Type B pancreatic cell (in vitro differentiated cells): ENCODE data around the gene SUGP1. TPM values are rescaled to one million over a fixed set of nuclear protein-coding genes. Genes with fewer than 3 reads are reported as not detected.
A peak's percentile ranks its signal among the peaks of the same experiment; 100 is the strongest.

ENCODE experiments used
- DNase-seq: peaks from one replicate; pipeline ENCODE4 v3.0.0; 2021; ENCODE audit warnings: mixed read lengths; ENCODE audit not compliant: unreplicated experiment; ENCODE audit errors: extremely low spot score
- H3K27ac Mint-ChIP-seq: 2 replicates; pipeline ENCODE4 v1.8.0; 2021; ENCODE audit warnings: mild to moderate bottlenecking, mixed read lengths
- H3K27me3 Mint-ChIP-seq: 2 replicates; pipeline ENCODE4 v1.8.0; 2021; ENCODE audit warnings: mixed read lengths
- H3K36me3 Mint-ChIP-seq: 2 replicates; pipeline ENCODE4 v1.8.0; 2021; ENCODE audit warnings: mixed read lengths
- H3K4me1 Mint-ChIP-seq: one replicate; pipeline ENCODE4 v1.8.0; 2021; ENCODE audit warnings: mixed read lengths; ENCODE audit not compliant: unreplicated experiment
- H3K4me3 Mint-ChIP-seq: 2 replicates; pipeline ENCODE4 v1.8.0; 2021; ENCODE audit warnings: mild to moderate bottlenecking, mixed read lengths
- H3K9me3 Mint-ChIP-seq: 2 replicates; pipeline ENCODE4 v1.8.0; 2021; ENCODE audit warnings: mixed read lengths
- CTCF ChIP-seq: fragments of 200-600 bp; sonication (generic); conservative IDR thresholded peaks from 2 replicates; pipeline ENCODE4 v1.5.0; 2021; ENCODE audit warnings: antibody characterized with exemption, mild to moderate bottlenecking
- long read RNA-seq: library from polyadenylated mRNA; unstranded; transcript quantifications from one replicate; pipeline ENCODE4 v2.0.0, GENCODE V29; 2020
- total RNA-seq: library from RNA; stranded (reverse); gene quantifications from 2 replicates; pipeline ENCODE4 v1.2.1, GENCODE V29; 2021; ENCODE audit warnings: low replicate concordance

SUGP1 gene
- total RNA-seq = 60.8 and 86.8 TPM in 2 replicates
- long read RNA-seq, transcript SUGP1-201 (14 exons, 2,423 nt) = major isoform, 21 of 33 reads
- long read RNA-seq, partial matches to known transcripts = 4 of 33 reads
- long read RNA-seq, other reads (novel, unspliced or antisense) = 7 of 33 reads

- Mint-ChIP-seq H3K4me3 (peak within 1 kb of the TSS; percentile 100), H3K9me3 (no peaks in the 10 kb centered on the region), H3K27me3 (no peaks in the 10 kb centered on the region), H3K36me3 (peaks cover 11% of the 10 kb centered on the region), H3K4me1 (peaks cover 13% of the 10 kb centered on the region), H3K27ac (peak within 1 kb of the TSS; percentile 100)
- peak; percentile 92 for DNase-seq
- TF ChIP-seq CTCF = peak; percentile 37
These were observed at the start of gene SUGP1, which contains the start of gene MAU2 for GRCh38 chr19:19320361-19321140. SUGP1 (minus strand) TSS chr19:19320509; CDS start chr19:19320496, 13 bp downstream. MAU2 (plus strand) TSS chr19:19320829; CDS start chr19:19320860, 31 bp downstream.

GRCh38 chr19:19368087-19368486, 47.8 kb upstream of the SUGP1 start:
- Mint-ChIP-seq H3K27me3 (no peaks in the 10 kb centered on the region), H3K4me1 (peaks cover 9% of the 10 kb centered on the region), H3K4me3 (no peak overlapping the region)

GRCh38 chr19:19366434-19367396, 46.4 kb upstream of the SUGP1 start:
- H3K36me3 Mint-ChIP-seq = no peaks in the 10 kb centered on the region
- peak overlapping the region; percentile 81 for H3K27ac Mint-ChIP-seq
- no peaks in the 10 kb centered on the region for H3K9me3 Mint-ChIP-seq
- TF ChIP-seq CTCF = peak; percentile 93
- peaks cover 9% of the 10 kb centered on the region for H3K4me1 Mint-ChIP-seq
- no peaks in the 10 kb centered on the region for H3K27me3 Mint-ChIP-seq
- H3K4me3 Mint-ChIP-seq = peak overlapping the region; percentile 46
- DNase-seq = no peak

More at GRCh38 chr19:19368087-19368486, 47.8 kb upstream of the SUGP1 start:
- H3K36me3 Mint-ChIP-seq = no peaks in the 10 kb centered on the region
- no peak for DNase-seq
- TF ChIP-seq CTCF = no peak
- H3K9me3 Mint-ChIP-seq = no peaks in the 10 kb centered on the region
- H3K27ac Mint-ChIP-seq = no peak overlapping the region

- TF ChIP-seq CTCF = no peak
- H3K4me3 Mint-ChIP-seq = no peak overlapping the region
These were observed 41.8 kb upstream of the SUGP1 start for GRCh38 chr19:19362075-19362474.

GRCh38 chr19:19361075-19361594, 40.8 kb upstream of the SUGP1 start:
- H3K4me1 Mint-ChIP-seq = peaks cover 10% of the 10 kb centered on the region
- no peak for DNase-seq
- H3K27ac Mint-ChIP-seq = peak overlapping the region; percentile 68
- no peak overlapping the region for H3K4me3 Mint-ChIP-seq
- no peaks in the 10 kb centered on the region for H3K9me3 Mint-ChIP-seq
- TF ChIP-seq CTCF = peak; percentile 86
- H3K27me3 Mint-ChIP-seq = no peaks in the 10 kb centered on the region
- peaks cover 3% of the 10 kb centered on the region for H3K36me3 Mint-ChIP-seq

More at GRCh38 chr19:19362075-19362474, 41.8 kb upstream of the SUGP1 start:
- Mint-ChIP-seq H3K27ac (peak overlapping the region; percentile 36), H3K9me3 (no peaks in the 10 kb centered on the region), H3K36me3 (peaks cover 3% of the 10 kb centered on the region), H3K4me1 (peaks cover 14% of the 10 kb centered on the region), H3K27me3 (no peaks in the 10 kb centered on the region)
- DNase-seq = no peak
